NCI-H446 (cell line): Measurements from ENCODE around the gene ACAT2.
"Not testable (repeated sequence)": the region's sequence is repeated elsewhere in the genome, so short reads cannot be mapped to it uniquely, and the experiment has no call there.

Source experiments
- DNase-seq, 2 experiments: peaks; one replicate each; lab custom pipeline; 2025; lab: John Stamatoyannopoulos, UW

Gene ACAT2

DNA sequence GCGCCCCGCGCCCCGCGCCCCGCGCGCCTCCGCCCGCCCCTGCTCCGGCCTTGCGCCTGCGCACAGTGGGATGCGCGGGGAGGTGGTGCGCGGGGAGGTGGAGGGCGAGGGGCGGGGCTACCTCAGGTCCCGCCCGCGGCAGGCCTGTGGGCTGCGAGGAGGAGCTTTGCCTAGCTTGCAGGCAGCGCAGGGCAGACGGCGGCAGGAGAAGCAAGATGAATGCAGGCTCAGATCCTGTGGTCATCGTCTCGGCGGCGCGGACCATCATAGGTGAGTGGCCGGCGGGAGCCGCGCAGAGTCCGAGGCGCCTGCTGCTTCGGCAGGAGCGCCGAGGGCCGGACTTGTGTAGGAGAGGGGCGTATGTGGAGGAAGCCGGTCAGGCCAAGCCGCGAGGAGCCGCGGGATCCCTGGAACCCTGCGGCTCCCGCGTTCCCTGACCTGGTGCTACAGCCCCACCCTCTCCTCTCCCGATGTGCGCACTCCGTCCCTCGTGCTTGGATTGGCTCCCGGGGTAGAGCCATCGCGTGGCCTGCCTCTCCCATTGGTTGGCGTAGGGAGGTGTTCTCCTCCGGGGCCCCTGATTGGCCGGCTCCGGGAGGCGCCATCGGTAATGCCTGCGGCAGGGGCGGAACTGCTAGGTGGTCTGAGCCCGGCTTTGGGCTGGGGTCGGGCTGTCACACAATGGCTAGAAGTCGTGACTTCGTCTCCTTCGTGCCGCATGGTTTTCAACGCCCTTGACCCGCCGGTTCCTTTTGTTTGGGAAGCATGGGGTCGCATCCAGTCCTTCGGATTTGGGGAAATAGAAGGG, at the start of gene ACAT2:
Gene ACAT2, plus strand, starts transcription at position 173 of the 808 bp plus-strand sequence. Its CDS starts 43 bp downstream, at position 216.
- peak; percentile 81 to 93 for DNase-seq

- DNase-seq = not testable (repeated sequence)
These were observed 49.5 kb upstream of the ACAT2 start for GRCh38 chr6:159712389-159712788.

DNA sequence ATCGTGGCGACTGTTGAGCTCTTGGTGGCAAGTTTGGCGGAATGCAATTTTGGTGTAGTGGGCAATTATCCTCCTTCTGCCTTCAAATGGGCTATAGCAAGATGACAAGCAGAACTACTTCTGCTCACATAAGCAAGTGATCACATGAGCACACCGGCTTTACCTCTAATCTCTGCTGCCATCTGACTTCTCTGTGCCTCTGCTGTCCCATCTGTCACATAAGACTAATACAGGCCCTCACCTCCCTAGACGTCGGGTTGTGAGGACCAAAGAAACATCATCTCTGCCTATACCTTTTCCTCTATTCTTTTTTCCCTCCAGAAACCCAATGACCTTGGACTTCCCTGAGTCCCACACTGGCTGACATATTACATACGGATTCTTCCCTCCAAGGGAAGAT, 47.9 kb upstream of the ACAT2 start:
- DNase-seq = no peak

DNA sequence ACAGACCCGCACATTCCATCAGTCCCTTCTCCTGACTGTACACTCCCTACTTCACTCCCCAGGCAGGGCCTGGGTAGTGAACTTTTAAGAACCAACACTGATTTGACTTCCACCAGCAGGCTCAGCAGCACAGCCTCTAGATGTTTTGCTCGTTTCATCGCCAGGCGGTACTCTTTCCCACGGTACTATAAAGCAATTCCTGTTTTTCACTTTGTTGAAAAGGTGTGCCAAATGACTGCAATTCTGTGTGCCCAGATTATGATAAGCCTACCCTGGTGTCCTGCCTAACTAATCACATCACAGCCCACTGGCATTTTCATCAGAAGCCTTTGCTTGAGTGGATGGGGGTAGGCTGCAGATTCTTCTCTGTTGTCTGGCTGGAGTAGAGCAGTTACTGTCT, 47.4 kb upstream of the ACAT2 start:
- no peak for DNase-seq

DNA sequence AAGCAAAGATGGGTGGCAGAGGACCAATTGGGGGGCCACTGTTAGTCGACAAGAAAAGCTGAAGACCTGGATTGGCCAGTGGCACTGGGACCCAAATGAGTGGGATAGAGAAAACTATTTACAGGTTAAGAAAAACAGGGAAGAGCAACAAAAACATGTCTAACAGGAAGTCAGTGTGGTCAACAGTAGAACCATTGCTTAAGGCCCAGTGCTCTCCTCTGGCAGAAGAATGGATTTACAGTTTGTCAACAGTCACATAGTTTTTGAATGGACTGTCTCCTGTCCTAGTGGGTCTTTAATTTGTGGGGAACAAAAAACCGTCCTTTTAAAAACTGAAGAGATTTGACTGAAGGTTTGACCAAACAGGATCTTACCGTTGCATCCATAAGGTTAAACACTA, 46.7 kb upstream of the ACAT2 start:
- no peak for DNase-seq

DNA sequence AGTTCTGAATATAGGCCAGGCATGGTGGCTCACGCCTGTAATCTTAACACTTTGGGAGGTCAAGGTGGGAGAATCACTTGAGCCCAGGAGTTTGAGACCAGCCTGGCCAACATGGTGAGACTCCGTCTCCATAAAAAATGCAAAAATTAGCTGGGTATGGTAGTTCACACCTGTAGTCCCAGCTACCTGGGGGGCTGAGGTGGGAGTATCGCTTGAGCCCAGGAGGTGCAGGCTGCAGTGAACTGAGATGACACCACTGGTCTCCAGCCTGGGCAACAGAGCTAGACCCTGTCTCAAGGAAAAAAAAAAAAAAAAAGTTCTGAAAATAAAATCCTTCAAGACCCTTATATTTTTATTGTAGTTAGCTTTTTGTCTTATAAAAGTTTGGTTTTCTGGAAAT, 46.2 kb upstream of the ACAT2 start:
- DNase-seq = no peak

DNA sequence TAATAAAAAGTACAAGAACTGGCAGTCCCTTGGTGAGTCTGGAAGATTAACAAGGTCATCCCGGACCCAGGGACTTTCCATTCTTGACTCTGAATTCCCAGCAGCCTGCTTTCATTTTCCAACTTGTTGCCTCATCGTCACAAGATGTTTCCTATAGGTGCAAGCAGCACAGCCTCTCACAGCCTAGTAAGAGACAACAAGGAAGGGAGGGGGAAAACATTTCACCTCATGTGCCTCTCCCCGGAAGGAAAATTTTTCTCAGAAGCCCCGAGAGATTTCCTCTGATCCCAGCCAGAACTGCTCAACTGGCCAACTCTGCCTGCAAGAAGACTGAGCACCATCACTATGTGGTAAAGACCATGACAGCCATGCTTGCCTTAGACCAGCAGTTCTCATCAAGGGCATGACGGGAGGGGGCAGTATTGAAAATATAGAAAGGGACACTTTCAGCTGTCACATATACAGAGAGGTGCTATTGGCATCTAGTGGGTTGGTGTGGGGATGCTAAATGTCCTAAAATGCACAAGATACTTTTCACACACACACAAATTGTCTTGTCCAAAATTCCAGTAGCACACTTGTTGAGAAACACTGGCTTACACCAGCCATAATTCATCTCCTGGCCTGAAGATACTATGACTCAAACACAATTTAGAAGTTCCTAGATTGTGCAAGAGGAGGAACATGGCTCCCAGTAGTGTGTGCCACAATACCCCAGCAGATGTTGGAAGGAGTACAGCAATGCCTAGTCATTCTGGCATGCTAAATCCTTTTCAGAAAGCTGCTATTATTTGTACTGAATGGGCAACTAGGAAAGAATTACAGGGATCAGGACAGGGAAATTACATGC, 45.4 kb upstream of the ACAT2 start:
- peak in 1 of 2 experiments; percentile 48 for DNase-seq

DNA sequence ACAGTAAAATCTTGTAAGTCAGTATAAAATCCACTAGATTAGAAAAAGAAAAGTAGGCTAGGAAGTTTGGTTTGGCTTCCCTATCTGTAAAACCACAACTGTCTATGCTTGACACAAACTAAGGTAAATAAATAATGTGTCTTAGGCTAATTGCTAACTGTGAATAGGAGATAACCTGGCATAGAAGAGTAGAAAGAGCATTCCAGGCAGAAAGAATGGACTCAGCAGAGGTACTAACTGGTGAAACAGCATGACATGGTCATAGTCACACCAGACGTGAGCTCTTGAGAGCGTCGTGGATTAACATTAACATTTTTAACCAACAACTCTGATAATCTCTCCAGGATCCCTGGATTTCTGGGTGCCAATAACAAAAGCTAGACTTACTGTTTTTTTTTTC, 43.2 kb upstream of the ACAT2 start:
- no peak for DNase-seq

DNA sequence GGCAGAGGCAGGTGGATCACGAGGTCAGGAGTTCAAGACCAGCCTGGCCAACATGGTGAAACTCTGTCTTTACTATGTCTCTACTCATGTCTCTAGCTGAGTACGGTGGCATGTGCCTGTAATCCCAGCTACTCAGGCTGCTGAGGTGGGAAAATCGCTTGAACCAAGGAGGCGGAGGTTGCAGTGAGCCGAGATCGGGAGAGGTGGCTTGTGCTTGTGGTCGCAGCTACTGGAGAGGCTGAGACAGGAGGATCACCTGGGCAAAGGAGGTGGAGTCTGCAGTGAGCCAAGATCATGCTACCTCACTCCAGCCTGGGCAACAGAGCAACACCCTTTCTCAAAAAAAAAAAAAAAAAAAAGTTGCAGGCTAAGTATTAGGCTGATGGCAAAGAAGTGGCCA, 42.6 kb upstream of the ACAT2 start:
- no peak for DNase-seq

DNA sequence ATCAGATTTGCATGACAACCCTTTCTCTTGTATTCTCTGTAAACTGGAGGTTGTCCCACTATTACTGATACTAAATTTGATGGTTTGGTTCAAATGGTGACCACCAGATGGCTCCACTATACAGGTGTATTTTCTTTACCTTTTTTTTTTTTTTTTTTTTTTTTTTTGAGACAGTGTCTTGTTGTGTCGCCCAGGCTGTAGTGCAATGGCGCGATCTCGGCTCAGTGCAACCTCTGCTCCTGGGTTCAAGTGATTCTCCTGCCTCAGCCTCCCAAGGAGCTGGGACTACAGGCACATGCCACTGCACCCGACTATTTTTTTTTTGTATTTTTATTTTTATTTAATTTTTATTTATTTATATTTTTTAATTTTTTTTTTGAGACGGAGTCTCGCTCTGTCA, 41.1 kb upstream of the ACAT2 start:
- no peak for DNase-seq

GRCh38 chr6:159721981-159722380, 39.9 kb upstream of the ACAT2 start:
- DNase-seq = not testable (repeated sequence)

DNA sequence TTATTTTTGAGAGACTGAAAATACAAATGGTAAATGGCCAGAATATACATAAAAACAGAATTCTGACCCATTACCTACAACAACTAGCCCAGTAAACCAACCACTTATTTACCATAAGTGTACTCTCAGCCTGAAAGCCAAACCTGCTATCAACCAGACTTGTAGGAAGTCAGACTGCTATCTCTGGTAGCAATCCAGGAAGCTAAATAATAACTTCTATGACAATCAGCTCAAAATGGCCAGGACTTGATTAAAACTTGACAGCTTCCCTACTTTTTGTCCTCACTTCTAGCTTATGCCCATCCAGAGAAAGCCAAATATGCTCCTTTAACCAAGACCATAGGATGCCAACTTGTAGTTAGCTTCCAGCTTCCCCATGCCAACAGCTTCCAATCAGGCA, 39.2 kb upstream of the ACAT2 start:
- no peak for DNase-seq

GRCh38 chr6:159723259-159723658, 38.6 kb upstream of the ACAT2 start:
- DNase-seq = no peak

GRCh38 chr6:159724778-159725177, 37.1 kb upstream of the ACAT2 start:
- DNase-seq = no peak

- DNase-seq = not testable (repeated sequence)
These were observed 36.6 kb upstream of the ACAT2 start for GRCh38 chr6:159725208-159725607.

DNA sequence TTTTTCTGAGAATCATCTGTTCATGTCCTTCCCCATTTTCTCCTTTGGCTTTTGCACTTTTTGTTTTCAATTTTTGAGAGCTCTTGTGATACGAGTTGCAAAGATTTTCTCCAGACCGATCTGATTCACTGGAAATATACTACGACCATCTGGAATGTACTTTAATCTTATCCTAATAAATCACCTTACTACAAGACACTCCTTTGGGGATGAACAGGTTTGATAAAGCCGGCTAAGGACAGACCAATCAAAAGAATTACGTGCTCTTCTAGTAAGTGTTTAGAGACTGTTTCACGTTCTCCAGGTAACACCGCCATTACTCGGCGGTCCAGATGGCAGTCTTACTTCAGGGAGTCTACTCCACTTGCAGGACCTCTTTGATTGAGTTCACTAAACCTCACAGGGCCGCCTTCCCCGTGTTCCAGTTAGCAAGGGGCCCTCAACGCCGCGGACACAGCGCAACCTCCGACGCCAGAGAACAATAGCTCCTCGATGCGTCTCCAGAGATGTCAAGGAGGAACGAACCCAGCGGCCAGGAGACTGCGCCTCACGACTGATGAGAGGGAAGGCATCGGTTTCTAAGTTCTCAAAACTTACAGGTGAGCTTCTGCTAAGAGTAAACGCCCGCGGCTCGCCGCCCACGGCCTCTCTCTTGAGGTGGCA, 35.5 kb upstream of the ACAT2 start:
- peak in 1 of 2 experiments; percentile 73 for DNase-seq

DNA sequence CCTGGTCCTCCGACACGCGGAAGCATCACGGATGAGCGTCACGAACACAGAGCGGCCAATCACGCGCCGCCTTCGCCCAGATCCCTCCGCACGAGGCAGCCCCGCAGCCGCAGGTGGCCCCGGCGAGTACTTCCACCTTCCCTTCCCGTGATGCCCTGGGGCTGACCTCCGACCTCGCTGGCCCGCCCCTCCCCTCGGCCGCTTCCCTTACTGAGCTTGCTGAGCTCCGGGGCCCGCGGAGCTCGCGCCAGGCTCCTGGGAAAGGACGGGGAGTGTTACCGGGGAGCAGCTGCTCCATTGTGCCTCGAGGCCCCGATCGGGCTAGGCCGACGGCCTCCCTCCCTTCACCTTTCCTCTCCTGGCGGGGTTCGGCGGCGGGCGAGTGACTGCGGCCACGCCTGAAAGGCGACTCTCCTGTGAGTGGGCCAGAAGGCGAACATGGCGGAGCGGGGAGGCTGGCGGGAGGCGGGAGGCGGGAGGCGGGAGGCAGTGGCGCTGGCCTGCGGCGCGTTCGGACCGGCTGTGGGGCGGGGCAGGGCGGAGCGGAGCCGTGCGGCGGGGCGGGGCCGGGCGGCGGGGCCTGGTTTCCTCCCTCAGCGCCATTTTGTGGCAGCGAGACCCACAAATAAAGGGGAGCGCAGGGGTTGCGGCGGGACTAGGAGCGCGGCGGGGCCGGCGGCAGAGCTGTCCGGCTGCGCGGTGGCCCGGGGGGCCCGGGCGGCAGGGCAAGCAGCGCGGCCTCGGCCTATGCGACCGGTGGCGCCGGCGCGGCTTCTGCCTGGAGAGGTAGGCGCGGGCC, 34.7 kb upstream of the ACAT2 start, which contains the start of gene WTAP:
Gene WTAP, plus strand, starts transcription at position 589 of the 799 bp plus-strand sequence. CDS start 8,760 bp downstream, outside the sequence.
- DNase-seq = peak; percentile 82 to 92

- DNase-seq = no peak
These were observed 34.0 kb upstream of the ACAT2 start for GRCh38 chr6:159727717-159728445.

DNA sequence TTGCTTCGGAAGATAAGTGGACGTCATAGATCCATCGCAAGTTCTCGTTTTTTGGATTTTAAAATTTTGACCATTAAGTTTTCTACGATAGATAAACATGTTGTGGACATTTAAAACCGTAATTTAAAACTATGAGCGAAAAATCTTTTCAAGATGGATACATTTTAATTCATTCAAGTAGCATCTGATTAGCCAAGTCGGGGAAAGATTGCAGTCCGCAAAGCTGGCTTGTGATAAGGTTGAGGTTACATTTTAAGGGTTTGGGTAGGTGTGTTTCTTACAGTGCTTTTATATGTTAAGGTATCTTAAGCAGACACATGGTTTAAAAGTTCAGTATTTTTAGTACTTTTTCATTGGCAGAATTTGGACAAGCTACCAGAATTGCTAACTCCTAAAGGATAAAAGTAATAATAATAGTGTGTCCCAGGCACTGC, 33.3 kb upstream of the ACAT2 start:
- DNase-seq = no peak

- DNase-seq = no peak
These were observed 32.1 kb upstream of the ACAT2 start for GRCh38 chr6:159729598-159730331.
